HG03432 (cell line): ENCODE data around the gene PIK3R1.

Experiments
- ATAC-seq: cut with Tn5 transposase; IDR thresholded peaks from one replicate; pipeline ENCODE4 v1.9.1; 2021; ENCODE audit warnings: mild to moderate bottlenecking, moderate library complexity; ENCODE audit not compliant: unreplicated experiment

PIK3R1 gene

DNA sequence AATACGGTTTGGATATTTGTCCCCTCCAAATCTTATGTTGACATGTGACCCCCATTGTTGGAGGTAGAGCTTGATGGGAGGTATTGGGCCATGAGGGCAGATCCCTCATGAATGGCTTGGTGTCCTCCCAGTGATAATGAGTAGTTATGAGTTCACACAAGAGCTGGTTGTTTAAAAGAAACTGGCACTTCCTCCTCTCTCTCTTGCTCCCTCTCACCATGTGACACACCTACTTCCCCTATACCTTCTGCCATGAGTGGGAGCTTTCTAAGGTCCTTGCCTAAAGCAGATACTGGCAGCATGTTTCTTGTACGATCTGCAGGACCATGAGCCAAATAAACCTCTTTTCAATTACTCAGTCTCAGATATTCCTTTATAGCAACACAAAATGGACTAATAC is 132.0 kb downstream of the PIK3R1 start:
- ATAC-seq = no peak

DNA sequence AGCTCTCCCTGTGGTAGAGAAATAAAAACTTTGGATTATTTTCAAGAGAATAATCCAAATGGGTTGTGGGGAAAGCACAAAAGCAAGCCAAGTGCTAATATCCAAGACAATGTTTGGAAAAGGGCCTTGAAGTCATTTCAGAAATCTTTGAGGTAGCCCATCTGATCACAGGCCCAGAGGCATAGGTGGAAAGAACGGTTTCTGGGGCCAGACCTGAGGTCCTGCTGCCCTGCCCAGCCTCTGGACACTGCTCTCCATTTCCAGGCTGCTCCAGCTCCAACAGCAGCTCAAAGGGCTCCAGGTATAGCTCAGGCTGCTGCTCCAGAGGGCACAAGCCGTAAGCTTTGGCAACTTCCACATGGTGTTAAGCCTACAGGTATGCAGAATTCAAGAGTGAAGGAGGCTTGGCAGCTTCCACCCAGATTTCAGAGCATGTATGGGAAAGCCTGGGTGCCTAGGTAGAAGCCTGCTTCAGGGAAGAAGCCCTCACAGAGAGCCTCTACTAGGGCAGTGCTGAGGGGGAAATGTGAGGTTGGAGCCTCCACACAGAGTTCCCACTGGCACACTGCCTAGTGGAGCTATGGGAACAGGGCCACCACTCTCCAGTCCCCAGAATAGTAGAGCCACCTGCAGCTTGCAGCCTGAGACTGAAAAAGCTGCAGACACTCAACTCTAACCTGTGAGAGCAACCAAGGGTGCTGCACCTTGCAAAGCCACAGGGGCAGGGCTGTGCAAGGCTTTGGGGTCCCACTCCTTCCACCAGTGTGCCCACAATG is 133.1 kb downstream of the PIK3R1 start:
- ATAC-seq = no peak

DNA sequence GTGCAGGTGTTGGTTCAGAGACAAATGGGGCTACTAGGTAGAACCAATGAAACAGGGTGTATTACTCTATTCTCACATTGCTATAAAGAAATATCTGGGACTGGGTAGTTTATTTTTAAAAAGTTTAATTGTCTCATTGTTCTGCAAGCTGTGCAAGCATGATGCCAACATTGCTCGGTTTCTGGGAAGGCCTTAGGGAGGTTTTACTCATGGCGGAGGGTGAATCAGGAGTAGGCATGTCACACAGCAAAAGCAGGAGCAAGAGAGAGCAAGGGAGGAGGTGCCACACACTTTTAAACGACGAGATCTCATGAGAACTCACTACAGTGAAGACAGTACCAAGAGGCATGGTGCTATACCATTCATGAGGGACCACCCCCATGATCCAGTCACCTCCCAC is 134.6 kb downstream of the PIK3R1 start:
- ATAC-seq = no peak
